Measurements from ENCODE around the gene SLC35E3. TPM values are rescaled to one million over a fixed set of nuclear protein-coding genes. Genes with fewer than 3 reads are reported as not detected.

SLC35E3 gene
- polyA plus RNA-seq, 1 of the 3 experiments (the other 2 are of a cell fraction), result 5.7 TPM

GRCh38 chr12:68786929-68787328 lies 41.0 kb downstream of the SLC35E3 start:
- Histone ChIP-seq H4K20me1 (ENCODE audit: insufficient read depth) (no peaks in the 10 kb centered on the region), H3K27ac (ENCODE audit: low read depth in 2 of 2, low read length in 1 of 2) (peak overlapping the region in 1 of 2 experiments; percentile 5; a peak in 1 of 4 replicates), H3F3A (replicated peaks; ENCODE audit: insufficient read depth) (peaks cover 7% of the 10 kb centered on the region), H3K4me3 (ENCODE audit: low read depth in 2 of 2, low read length in 1 of 2) (no peak overlapping the region; a peak in 1 of 4 replicates), H3K9me3 (no peaks in the 10 kb centered on the region), H3K9ac (no peak overlapping the region), H3K4me2 (no peak overlapping the region), H3K79me2 (ENCODE audit: insufficient read depth) (no peaks in the 10 kb centered on the region), H2AFZ (ENCODE audit: low read depth) (peak overlapping the region; percentile 68), H3K9me2 (no peaks in the 10 kb centered on the region), H3K27me3 (ENCODE audit: insufficient read depth) (no peaks in the 10 kb centered on the region), H3K4me1 (ENCODE audit: control insufficient read depth in 1 of 2, insufficient read depth in 2 of 2, low read depth in 1 of 2, low read length in 1 of 2) (no peaks in the 10 kb centered on the region), H3K36me3 (replicated peaks in 1 of 2; ENCODE audit: control insufficient read depth in 1 of 2, insufficient read depth in 2 of 2, low read length in 1 of 2) (no peaks in the 10 kb centered on the region)
- POLR2A ChIA-PET, result no interaction called here
- DNase-seq, result no peak
- WGBS (ENCODE audit: low lambda C conversion rate), result 95% methylated on average over 2 of the region's 2 CpGs
- TF ChIP-seq RAD21 (IDR thresholded peaks at IDR 0.05; ENCODE audit: low read length), result peak; percentile 35
- no peak for TF ChIP-seq CHD2 (IDR thresholded peaks at IDR 0.05; ENCODE audit: low read length, partially characterized antibody)
- CTCF ChIA-PET, result interaction anchor here (1.1 to 1.2 kb wide), 2 partner anchors 16 to 57 kb away, joined by 3 to 4 read pairs; no protein-coding TSS in a partner anchor

GRCh38 chr12:68788554-68789143 lies 42.7 kb downstream of the SLC35E3 start:
- Histone ChIP-seq H3K27me3 (ENCODE audit: insufficient read depth) (no peaks in the 10 kb centered on the region), H3K4me1 (ENCODE audit: control insufficient read depth in 1 of 2, insufficient read depth in 2 of 2, low read depth in 1 of 2, low read length in 1 of 2) (no peaks in the 10 kb centered on the region), H3K36me3 (replicated peaks in 1 of 2; ENCODE audit: control insufficient read depth in 1 of 2, insufficient read depth in 2 of 2, low read length in 1 of 2) (no peaks in the 10 kb centered on the region), H2AFZ (ENCODE audit: low read depth) (no peak overlapping the region), H3K4me3 (ENCODE audit: low read depth in 2 of 2, low read length in 1 of 2) (no peak overlapping the region), H3F3A (replicated peaks; ENCODE audit: insufficient read depth) (peaks cover 7% of the 10 kb centered on the region), H3K4me2 (no peak overlapping the region), H3K9me3 (no peaks in the 10 kb centered on the region), H4K20me1 (ENCODE audit: insufficient read depth) (no peaks in the 10 kb centered on the region), H3K9me2 (no peaks in the 10 kb centered on the region), H3K27ac (ENCODE audit: low read depth in 2 of 2, low read length in 1 of 2) (no peak overlapping the region), H3K79me2 (ENCODE audit: insufficient read depth) (no peaks in the 10 kb centered on the region), H3K9ac (no peak overlapping the region)
- TF ChIP-seq TCF12 (IDR thresholded peaks at IDR 0.05), result no peak
- TF ChIP-seq FOXJ3 (CRISPR knock-in tag; IDR thresholded peaks at IDR 0.05), result no peak
- TF ChIP-seq ZBTB33 (IDR thresholded peaks at IDR 0.05; ENCODE audit: borderline replicate concordance, low read depth), result no peak
- no peak for TF ChIP-seq RXRA (IDR thresholded peaks at IDR 0.05; ENCODE audit: borderline replicate concordance, low read depth)
- no peak for TF ChIP-seq SIN3A (IDR thresholded peaks at IDR 0.05; ENCODE audit: borderline replicate concordance, low read depth, low read length)
- no peak for TF ChIP-seq GATA2 (CRISPR knock-in tag; IDR thresholded peaks at IDR 0.05)
- no peak for TF ChIP-seq ELF1 (IDR thresholded peaks at IDR 0.05)
- TF ChIP-seq RAD21 (IDR thresholded peaks at IDR 0.05; ENCODE audit: low read length), result no peak
- TF ChIP-seq TAF1 (IDR thresholded peaks at IDR 0.05; ENCODE audit: borderline replicate concordance, low read depth, low read length), result no peak
- no peak for TF ChIP-seq GABPA (IDR thresholded peaks at IDR 0.05; ENCODE audit: low read depth)
- TF ChIP-seq NRF1 (IDR thresholded peaks at IDR 0.05; ENCODE audit: low read depth, low read length), result no peak
- no peak for TF ChIP-seq RFX5 (IDR thresholded peaks at IDR 0.05; ENCODE audit: low read length)
- DNase-seq, result no peak
- POLR2A ChIA-PET, result interaction anchor here (0.6 kb wide), 1 partner anchor 20 kb away, joined by 4 read pairs; no protein-coding TSS in a partner anchor
- CTCF ChIA-PET, result no interaction called here
- WGBS (ENCODE audit: low lambda C conversion rate), result 83% methylated on average over 3 of the region's 3 CpGs
